ENCODE measurements around the gene ZNF512B.
"Not testable (repeated sequence)": the region's sequence is repeated elsewhere in the genome, so short reads cannot be mapped to it uniquely, and the experiment has no call there.

ZNF512B gene, protein sequence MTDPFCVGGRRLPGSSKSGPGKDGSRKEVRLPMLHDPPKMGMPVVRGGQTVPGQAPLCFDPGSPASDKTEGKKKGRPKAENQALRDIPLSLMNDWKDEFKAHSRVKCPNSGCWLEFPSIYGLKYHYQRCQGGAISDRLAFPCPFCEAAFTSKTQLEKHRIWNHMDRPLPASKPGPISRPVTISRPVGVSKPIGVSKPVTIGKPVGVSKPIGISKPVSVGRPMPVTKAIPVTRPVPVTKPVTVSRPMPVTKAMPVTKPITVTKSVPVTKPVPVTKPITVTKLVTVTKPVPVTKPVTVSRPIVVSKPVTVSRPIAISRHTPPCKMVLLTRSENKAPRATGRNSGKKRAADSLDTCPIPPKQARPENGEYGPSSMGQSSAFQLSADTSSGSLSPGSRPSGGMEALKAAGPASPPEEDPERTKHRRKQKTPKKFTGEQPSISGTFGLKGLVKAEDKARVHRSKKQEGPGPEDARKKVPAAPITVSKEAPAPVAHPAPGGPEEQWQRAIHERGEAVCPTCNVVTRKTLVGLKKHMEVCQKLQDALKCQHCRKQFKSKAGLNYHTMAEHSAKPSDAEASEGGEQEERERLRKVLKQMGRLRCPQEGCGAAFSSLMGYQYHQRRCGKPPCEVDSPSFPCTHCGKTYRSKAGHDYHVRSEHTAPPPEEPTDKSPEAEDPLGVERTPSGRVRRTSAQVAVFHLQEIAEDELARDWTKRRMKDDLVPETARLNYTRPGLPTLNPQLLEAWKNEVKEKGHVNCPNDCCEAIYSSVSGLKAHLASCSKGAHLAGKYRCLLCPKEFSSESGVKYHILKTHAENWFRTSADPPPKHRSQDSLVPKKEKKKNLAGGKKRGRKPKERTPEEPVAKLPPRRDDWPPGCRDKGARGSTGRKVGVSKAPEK

DNA sequence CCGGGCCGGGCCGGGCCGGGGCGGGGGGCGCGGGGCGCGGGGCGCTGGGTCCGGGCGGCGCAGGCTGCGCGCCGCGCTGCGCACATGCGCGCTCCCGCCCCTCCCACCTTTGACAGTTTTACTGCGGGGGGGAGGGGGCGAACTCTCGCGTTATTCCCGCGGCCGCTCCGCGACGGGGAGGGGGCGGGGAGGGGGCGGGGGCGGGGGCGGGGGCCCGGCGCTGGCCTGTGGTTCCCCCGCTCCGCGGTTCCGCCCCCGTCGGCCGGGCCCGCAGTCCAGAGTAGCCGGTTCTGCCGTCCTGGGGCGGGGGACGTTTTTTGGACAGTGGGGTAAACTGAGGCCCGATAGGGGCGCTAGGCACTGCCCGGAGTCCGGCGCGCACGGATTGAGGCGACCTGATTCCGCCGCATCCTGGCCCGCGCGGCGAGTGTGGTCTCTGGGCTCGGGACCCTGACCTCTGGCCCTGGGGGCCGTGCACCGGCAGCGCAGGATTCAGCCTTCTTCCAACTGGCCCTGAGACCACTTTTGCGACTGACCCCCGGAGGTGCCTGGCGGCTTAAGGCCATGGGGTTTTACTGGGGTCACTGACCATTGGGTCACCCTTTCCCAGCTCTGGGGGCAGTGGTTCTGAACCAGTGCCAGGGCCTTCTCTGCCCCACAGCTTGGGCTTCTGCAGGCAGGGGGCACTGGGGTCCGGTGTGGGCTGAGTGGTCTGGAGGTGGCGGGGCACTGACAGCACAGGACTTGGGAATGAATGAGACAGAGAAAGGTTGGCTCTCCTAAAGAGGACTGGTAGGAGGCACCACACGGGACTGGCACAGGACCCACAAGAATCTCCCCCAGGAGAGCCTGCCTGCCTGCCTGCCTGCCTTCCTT lies at the start of gene ZNF512B:
Gene ZNF512B, minus strand, starts transcription at position 93 of the 876 bp plus-strand sequence. CDS start 1,980 bp downstream, outside the sequence.
- DNase-seq (ENCODE audit: low read depth) = peak; percentile 56

DNA sequence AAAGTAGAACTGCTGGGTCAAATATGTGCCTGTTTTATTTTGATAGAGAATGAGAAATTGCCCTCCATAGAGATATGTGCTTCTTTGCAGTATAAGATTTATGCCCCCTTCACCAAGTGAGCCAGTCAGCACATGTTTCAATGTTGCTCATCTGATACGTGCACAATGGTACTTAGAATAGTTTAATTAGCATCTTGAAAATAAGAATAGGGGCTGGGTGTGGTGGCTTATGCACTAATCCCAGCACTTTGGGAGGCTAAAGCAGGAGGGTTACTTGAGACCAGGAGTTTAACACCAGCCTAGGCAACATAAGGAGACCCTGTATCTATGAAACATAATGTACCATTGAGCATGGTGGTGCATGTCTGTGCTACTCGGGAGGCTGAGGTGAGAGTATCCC lies 45.9 kb upstream of the ZNF512B start:
- DNase-seq (ENCODE audit: low read depth) = no peak

DNA sequence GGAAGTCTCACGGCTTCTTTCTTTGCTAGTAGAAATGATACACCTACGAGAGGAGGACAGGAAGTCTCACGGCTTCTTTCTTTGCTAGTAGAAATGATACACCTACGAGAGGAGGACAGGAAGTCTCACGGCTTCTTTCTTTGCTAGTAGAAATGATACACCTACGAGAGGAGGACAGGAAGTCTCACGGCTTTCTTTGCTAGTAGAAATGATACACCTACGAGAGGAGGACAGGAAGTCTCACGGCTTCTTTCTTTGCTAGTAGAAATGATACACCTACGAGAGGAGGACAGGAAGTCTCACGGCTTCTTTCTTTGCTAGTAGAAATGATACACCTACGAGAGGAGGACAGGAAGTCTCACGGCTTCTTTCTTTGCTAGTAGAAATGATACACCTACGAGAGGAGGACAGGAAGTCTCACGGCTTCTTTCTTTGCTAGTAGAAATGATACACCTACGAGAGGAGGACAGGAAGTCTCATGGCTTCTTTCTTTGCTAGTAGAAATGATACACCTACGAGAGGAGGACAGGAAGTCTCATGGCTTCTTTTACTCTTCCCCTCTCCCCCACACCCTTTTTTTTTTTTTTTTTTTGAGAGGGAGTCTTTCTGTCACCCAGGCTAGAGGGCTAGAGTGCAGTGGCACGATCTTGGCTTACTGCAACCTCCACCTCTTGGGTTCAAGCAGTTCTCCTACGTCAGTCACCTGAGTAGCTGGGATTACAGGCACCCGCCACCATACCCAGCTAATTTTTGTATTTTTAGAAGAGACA lies 42.8 kb upstream of the ZNF512B start:
- DNase-seq (ENCODE audit: low read depth) = not testable (repeated sequence)

DNA sequence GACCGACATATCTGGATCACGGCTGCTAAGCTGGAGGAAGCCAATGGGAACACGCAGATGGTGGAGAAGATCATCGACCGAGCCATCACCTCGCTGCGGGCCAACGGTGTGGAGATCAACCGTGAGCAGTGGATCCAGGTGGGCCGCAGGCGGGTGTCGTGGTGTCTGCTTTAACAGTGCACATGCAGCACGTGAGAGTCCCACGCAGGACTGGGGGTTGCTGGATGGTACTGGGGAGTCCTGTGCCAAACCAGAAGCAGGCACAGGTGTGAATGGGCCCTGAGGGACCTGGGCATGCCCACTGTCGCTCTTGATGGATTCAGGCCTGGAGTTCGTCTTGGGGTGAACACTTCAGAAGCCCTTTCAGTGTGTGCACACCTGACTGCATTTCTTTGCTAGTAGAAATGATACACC lies 41.6 kb upstream of the ZNF512B start:
- no peak for DNase-seq (ENCODE audit: low read depth)

DNA sequence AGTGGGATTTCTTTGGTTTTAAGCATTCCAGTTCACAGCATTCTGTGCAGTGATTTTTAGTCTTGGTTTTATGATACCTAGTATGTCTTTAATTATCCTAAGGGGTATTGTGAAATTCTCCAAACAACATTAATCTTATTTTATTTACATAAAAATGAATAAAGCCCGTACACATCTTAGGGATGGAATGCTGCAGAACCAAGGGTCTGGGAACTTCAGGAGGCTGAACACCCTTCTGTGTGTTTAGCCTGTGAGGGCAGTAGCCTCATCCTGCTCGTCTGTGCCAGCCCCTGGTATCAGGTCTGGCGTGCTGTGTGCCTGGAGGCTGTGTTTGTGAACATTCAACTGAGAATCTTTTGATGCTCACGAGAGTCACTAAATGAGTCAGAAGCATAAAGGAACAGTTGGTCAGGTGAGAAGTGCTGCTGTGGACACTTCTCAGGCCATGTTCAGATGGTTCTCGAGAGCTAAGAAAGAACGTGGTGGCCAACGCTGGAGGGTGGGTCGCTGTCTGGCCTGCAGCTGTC lies 41.0 kb upstream of the ZNF512B start:
- peak; percentile 72 for DNase-seq (ENCODE audit: low read depth)

DNA sequence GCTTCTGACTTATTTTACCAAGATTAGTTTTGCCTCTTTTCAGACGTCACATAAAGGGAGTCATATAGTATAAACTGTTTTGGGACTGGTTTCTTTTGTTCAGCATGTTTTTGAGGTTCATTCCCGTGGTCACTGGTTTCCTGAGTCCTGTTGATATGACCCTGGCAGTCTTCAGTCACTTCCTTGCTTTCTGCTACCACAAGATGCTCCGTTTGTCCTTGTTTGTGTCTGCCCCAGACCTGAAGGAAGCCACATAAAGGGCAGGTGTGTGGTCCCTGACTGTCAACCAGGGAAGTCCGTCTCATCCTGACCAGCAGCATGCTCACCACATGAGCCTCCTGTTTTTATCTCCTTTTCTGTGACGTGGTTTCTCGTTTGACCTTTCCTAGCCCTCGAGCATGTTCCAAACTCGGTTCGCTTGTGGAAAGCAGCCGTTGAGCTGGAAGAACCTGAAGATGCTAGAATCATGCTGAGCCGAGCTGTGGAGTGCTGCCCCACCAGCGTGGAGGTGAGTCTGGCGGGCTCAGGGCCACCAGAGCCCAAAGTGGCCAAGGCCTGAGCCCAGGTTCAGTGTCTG lies 40.2 kb upstream of the ZNF512B start:
- no peak for DNase-seq (ENCODE audit: low read depth)

DNA sequence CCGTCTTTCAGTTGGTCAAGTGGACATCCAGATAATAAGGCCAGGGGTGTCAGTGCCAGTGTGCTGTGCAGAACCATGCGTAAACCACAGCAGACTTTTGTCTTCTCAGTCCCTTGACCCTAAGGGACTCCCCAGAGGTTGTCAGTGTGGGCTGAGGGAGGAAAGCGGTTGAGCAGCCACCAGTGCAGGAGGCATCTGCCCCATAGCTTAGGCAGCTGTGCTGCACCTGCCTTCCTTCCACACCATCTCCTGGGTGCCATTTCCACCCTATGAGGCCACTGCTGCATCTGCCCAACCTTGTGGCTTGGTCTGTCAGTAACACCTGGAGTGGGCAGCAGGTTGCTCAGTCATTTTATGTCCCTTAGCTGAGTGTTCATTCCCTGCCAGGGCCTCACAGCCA lies 37.2 kb upstream of the ZNF512B start:
- no peak for DNase-seq (ENCODE audit: low read depth)

DNA sequence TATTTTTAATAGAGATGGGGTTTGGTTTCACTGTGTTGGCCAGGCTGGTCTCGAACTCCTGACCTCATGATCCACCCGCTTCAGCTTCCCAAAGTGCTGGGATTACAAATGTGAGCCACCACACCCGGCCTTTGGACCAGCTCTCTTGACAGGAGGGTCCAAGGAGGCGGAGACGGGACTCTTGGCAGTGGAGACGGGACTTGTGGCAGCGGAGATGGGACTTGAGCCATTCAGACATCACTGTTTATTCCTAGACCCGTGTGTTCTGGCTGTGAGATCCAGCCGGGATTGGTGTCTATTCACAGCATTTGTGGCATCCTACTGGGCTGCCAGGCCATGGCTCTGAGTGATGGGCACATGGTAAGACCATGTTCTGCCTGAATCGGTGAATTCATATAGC lies 36.8 kb upstream of the ZNF512B start:
- DNase-seq (ENCODE audit: low read depth) = no peak

DNA sequence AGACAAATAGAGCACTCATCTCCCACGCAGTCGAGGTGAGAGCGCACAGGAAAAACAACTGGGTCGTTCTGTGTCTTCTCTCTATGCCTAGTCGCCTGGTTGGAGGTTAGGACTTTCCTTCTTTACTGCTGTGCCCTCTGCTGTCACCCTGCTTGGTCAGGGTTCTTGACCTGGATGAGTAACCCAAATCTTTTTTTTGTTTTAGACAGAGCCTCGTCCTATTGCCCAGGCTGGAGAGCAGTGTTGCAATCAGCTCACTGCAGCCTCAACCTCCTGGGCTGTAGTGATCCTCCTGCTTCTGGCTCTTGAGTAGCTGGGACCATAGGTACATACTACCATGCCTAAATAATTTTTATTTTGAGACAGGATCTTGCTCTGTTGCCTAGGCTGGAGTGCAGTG lies 35.7 kb upstream of the ZNF512B start:
- peak; percentile 26 for DNase-seq (ENCODE audit: low read depth)

DNA sequence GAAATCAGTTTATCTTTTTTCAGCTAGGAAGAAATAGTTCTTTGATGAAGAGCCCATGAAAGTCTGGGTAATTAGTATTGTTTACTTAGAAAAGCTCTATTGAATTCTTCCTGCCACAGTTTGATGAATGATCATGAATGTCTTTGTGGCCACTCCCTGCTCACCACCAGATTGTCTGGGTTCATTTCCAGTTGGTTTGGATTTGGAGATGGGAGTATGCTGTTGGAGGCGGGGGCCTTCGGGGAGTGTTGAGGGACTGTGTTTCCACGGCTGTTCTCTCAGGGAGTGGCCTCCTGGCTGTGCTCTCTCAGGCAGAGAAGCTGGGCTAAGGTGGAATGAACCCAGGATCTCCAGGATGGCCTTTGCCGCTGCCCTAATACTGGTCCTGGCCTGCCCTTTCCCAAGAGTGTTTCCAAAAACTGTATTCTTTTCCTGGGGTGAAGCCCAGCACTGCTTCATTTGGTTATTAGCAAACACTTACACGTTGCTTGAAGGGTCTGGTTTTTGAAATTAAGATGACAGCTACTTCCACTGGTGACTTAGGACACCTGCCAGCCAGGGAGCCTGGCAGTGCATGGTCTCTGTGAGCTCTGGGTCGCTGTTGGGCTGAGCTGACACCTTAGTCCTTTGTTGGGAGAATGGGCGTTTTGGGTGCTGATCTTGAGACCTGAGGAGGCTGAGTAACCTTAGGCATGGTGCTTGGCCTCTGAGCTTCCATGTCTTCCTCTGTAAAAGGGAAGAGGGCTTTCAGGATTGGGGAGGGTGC lies 34.4 kb upstream of the ZNF512B start:
- DNase-seq (ENCODE audit: low read depth) = no peak

DNA sequence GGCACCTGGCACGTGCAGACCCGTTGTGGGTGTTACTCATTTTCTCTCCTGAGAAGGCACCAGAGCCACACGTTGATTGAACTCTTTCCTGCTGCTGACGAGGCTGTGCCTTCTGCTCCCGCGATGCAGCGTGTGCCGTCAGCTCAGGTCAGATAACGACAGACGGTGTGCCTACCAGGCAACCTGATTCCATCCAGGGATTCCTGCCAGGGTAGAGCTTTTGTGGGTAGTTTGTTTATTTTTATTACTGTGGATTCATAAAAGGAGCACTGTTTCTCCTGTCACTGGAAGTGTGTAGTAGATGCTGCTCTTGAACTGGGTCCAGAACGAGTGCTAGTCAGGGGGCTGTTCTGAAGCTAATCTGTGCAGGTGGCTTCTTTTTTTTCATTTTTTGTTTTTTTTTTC lies 31.9 kb upstream of the ZNF512B start:
- DNase-seq (ENCODE audit: low read depth) = no peak

DNA sequence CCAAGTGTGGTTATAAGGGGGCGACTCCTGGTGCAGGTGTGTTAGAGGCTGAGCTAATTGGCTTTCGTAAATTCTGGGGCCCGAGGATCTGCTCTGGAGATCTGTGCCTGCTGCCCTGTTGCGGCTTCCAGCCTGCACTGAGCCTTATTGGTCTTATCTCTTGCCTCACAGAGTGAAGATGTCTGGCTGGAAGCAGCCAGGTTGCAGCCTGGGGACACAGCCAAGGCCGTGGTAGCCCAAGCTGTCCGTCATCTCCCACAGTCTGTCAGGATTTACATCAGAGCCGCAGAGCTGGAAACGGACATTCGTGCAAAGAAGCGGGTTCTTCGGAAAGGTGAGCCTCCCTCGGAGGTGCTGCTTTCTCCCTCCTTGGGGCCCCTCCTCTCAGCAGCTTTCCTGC lies 31.2 kb upstream of the ZNF512B start:
- DNase-seq (ENCODE audit: low read depth) = no peak

DNA sequence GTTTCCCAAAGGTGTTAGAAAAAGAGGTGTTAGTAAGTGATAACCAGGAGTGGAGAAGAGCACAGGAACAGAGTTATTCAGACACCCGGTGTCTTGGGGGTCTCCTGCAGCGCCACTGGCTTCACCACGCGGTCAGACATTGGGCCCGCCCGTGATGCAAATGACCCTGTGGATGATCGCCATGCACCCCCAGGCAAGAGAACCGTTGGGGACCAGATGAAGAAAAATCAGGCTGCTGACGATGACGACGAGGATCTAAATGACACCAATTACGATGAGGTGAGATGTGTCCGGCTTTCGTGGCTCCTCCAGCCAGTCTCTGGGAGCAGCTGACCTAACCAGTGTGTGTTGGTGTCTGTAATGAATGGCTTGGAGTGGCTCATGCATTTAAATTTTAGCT lies 13.2 kb upstream of the ZNF512B start:
- DNase-seq (ENCODE audit: low read depth) = no peak

DNA sequence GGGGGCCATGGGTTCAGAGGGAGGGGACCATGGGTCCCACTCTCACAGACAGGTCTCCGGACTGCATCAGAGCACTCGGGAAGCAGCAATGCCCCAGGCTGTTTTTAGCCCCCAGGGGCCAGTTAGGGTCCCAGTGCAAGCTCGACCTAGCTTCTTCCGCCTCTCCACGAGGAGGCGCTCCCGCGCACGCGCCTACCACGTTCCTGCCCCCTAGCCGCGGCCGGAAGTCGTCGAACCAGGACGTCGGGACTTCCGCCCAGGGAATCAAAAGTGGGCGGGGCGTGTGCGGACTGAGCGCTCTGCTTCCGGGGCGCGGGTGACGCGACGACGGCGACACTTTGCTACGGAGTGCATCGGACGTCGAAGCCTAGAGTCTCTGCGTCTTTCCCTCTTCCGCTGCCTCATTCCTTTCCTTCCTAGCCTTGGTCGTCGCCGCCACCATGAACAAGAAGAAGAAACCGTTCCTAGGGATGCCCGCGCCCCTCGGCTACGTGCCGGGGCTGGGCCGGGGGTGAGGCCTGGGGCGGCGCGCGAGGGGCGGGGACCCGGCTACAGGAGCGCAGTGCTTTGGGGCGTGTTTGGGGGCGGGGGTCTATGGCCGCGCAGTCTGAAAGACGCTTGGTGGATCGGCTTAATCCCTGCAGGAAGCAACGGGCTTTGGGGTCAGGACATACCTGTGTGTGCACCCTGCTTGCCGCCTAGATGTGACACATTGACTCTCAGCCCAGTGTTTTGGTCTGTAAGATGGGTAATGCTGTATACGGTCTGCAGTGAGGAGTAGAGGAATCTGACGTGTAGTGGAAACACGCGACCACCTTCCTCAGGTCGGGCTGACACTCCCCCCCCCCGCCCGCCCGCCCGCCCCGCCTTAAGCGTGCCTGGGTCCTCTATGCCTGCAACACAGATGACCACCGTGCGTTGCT lies 11.3 kb upstream of the ZNF512B start, which contains the start of gene PRPF6:
Gene PRPF6, plus strand, starts transcription at position 327 of the 923 bp plus-strand sequence. Its CDS starts 114 bp downstream, at position 441.
- DNase-seq (ENCODE audit: low read depth) = peak; percentile 93

DNA sequence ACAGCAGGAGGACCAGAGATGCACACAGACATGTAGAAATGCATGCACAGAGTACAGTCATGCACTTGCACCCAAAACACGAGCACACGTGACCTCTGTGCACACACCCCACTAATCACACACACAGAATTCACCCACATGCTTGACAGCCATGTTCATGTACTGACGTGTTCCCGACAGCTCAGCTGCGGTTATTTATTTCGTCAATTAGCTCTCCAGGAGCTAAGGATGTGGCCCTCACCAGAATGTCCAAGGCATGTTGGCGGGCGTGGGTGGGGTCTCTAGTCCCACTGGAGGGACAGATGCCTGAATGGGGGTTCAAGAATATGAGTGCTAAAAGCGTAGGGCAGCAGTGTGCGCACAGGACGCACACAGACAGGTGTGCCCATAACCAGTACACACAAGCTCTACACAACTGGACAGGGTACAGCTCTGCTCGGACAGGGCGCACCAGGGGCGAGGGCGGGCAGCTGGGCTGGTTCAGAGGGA lies 10.6 kb upstream of the ZNF512B start:
- DNase-seq (ENCODE audit: low read depth) = no peak

DNA sequence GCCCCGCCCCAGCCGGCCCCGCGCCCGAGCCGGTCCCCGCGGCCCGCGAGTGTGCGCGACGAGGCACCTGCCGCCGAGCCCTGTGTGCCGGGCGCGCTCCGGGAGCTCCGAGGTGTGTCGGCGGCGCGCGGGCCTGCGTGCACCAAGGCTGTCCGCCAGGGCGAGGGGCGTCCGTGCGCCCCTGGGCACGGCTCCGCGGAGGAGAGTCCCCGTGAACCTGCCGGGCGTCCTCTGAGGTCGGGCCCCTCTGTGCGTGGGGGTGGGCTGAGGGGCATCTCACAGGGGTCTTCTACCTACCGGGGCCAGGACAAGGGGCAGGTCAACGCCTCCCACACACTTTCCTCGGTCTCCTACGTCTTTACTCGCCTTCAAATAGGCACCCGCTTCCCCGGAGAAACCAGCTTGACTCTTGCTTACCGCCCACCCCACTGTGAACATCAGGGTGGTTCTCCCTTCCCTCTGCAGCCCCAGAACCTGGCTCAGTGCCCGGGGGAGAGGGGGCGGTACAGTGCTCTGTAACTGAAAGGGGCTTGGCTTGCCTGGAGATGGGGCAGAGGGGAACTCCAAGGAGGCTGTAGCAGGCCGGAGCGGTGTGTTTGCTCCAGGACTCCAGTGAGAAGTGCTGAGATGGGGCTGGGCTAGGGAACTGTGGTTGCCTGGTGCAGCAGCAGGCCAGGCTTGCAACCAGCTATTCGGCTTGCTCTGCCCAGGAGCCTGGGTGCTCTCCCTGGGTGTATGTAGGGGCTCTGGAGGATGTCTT lies 10.0 kb upstream of the ZNF512B start, which contains the start of gene SAMD10:
Gene SAMD10, minus strand, starts transcription at position 86 of the 760 bp plus-strand sequence. CDS start 175 bp downstream, outside the sequence.
- no peak for DNase-seq (ENCODE audit: low read depth)

DNA sequence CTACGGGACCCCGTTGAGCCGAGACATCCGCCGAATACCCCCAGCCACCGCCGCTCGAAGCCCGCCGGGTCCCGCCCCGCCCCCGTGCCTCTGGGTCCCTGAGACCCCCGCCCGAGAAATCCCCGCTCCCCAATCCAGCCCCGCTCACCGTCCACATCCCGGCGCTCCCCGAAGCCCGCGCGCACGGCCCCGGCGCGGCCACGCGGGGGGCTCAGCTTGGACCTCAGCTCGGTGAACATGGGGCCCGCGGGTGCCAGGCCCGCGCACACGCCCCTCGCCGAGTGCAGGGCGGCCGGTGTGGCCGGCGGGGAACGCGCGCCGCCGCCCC lies 9.5 kb upstream of the ZNF512B start:
- DNase-seq (ENCODE audit: low read depth) = no peak
